ENCODE data around the gene SDHB.

SDHB gene

DNA sequence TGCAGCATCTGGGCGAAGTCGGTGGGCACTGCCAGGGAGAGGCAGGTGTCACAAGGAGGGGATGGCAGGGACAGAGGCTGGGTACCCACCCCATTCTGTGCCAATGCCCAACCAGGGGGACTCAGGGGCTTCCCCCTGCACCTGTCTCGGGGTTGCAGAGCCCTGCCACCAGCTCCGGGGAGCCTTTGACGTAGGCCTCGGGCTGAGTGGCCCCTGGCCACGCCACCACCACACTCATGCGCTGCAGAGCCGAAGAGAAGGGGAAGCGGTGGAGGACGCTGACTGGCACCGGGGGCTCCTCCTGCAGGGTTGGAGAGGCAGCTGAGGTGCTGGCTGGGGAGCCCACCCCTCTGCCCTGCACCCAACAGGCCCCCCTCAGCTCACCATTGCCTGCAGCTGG is 61.7 kb downstream of the SDHB start:
- Histone ChIP-seq H3K4me3 (ENCODE audit: low read depth, low read length, poor library complexity, severe bottlenecking) (no peak overlapping the region), H3K4me1 (ENCODE audit: insufficient read depth, low read length, severe bottlenecking) (no peaks in the 10 kb centered on the region), H3K4me2 (ENCODE audit: low read length) (no peak overlapping the region), H3K36me3 (ENCODE audit: insufficient read depth, low read length) (no peaks in the 10 kb centered on the region; the same call in 1 of the 2 replicates), H3K9ac (ENCODE audit: low read length) (no peak overlapping the region), H2AFZ (ENCODE audit: low read length) (no peak overlapping the region), H3K27me3 (ENCODE audit: insufficient read depth, low read length) (no peaks in the 10 kb centered on the region), H4K20me1 (ENCODE audit: insufficient read depth, low read length) (no peaks in the 10 kb centered on the region), H3K79me2 (ENCODE audit: insufficient read depth, low read length) (no peaks in the 10 kb centered on the region), H3K9me2 (ENCODE audit: low read depth, low read length) (no peaks in the 10 kb centered on the region), H3F3A (ENCODE audit: insufficient read depth, low read length) (no peaks in the 10 kb centered on the region), H3K27ac (ENCODE audit: low read depth, low read length, poor library complexity, severe bottlenecking) (no peak overlapping the region), H3K9me3 (ENCODE audit: low read length) (no peaks in the 10 kb centered on the region)
- TF ChIP-seq, protein P1, sequence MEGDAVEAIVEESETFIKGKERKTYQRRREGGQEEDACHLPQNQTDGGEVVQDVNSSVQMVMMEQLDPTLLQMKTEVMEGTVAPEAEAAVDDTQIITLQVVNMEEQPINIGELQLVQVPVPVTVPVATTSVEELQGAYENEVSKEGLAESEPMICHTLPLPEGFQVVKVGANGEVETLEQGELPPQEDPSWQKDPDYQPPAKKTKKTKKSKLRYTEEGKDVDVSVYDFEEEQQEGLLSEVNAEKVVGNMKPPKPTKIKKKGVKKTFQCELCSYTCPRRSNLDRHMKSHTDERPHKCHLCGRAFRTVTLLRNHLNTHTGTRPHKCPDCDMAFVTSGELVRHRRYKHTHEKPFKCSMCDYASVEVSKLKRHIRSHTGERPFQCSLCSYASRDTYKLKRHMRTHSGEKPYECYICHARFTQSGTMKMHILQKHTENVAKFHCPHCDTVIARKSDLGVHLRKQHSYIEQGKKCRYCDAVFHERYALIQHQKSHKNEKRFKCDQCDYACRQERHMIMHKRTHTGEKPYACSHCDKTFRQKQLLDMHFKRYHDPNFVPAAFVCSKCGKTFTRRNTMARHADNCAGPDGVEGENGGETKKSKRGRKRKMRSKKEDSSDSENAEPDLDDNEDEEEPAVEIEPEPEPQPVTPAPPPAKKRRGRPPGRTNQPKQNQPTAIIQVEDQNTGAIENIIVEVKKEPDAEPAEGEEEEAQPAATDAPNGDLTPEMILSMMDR (IDR thresholded peaks at IDR 0.05; ENCODE audit: low read length), result no peak
- TF ChIP-seq EZH2 (IDR thresholded peaks at IDR 0.05; ENCODE audit: borderline replicate concordance, low read length), result no peak

DNA sequence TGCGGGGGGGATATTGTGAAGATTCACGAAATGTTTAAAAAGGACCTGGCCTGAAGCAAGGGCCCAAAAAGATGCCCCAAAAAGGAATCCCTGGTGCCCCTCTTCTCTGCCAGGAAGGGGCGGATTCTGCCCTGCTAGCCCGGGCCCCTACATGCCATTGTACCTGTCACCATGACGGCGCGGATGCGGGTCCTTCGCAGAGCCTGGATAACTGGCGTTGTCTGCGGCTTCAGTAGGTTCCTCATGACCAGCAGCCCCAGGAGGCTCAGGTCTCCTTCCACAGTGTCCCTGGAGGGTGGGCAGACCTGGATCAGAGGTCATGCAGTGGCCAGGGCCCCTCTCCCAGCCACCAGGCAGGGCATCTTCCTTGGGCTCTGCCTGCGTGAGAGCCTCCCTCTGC is 62.3 kb downstream of the SDHB start:
- no peak overlapping the region for H3K9ac ChIP-seq (ENCODE audit: low read length)

DNA sequence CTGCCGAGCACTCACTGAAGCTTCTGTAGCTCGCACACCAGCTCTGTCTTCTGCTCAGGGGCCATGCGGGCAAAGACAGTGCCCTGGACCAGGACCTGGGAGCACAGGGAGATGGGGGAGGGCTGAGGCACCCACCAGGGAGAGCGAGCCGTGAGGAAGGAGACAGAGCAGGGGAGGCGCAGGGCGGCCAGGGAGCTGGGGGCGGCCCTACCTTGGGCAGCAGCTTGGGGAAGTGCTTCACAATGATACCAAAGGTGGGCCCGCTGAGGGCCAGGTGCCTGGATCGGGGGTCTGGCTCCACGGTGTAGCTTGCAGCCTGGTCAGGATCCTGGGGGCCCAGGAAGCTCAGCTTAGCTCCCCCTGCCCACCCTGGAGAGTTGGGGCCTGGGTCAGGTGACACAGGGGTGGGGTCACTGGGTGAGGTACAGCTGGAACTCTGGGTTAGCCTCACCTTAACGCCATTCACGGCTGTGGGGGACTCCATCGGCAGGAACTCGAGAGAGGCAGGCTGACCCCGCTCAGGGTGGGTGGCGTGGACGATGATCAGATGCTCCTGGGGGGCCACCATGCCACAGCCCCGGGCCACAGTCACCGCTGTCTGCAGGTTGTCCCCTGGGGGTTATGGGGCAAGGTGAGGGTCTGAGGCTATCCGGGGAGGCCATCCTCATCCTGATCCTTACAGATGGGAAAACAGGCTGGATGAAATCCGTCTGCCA is 64.0 kb downstream of the SDHB start:
- no peaks in the 10 kb centered on the region; the same call in 1 of the 2 replicates for H3K36me3 ChIP-seq (ENCODE audit: insufficient read depth, low read length)

More for the DNA sequence above, 62.3 kb downstream of the SDHB start:
- Histone ChIP-seq H3K79me2 (ENCODE audit: insufficient read depth, low read length) (no peaks in the 10 kb centered on the region), H3K27ac (ENCODE audit: low read depth, low read length, poor library complexity, severe bottlenecking) (no peak overlapping the region), H3K27me3 (ENCODE audit: insufficient read depth, low read length) (no peaks in the 10 kb centered on the region), H3K4me1 (ENCODE audit: insufficient read depth, low read length, severe bottlenecking) (no peaks in the 10 kb centered on the region), H2AFZ (ENCODE audit: low read length) (no peak overlapping the region), H3K4me2 (ENCODE audit: low read length) (no peak overlapping the region), H4K20me1 (ENCODE audit: insufficient read depth, low read length) (no peaks in the 10 kb centered on the region), H3K4me3 (ENCODE audit: low read depth, low read length, poor library complexity, severe bottlenecking) (no peak overlapping the region), H3K9me2 (ENCODE audit: low read depth, low read length) (no peaks in the 10 kb centered on the region), H3F3A (ENCODE audit: insufficient read depth, low read length) (no peaks in the 10 kb centered on the region), H3K36me3 (ENCODE audit: insufficient read depth, low read length) (no peaks in the 10 kb centered on the region; the same call in 1 of the 2 replicates), H3K9me3 (ENCODE audit: low read length) (no peaks in the 10 kb centered on the region)
- no peak for TF ChIP-seq EZH2 (IDR thresholded peaks at IDR 0.05; ENCODE audit: borderline replicate concordance, low read length)
- TF ChIP-seq, protein P1 (IDR thresholded peaks at IDR 0.05; ENCODE audit: low read length), result no peak

More for the DNA sequence above, 64.0 kb downstream of the SDHB start:
- TF ChIP-seq EZH2 (IDR thresholded peaks at IDR 0.05; ENCODE audit: borderline replicate concordance, low read length), result no peak
- TF ChIP-seq, protein P1 (IDR thresholded peaks at IDR 0.05; ENCODE audit: low read length), result no peak
- no peaks in the 10 kb centered on the region for H4K20me1 ChIP-seq (ENCODE audit: insufficient read depth, low read length)
- no peak overlapping the region for H3K4me2 ChIP-seq (ENCODE audit: low read length)
- no peak overlapping the region for H2AFZ ChIP-seq (ENCODE audit: low read length)
- H3K9me2 ChIP-seq (ENCODE audit: low read depth, low read length), result no peaks in the 10 kb centered on the region
- H3K27ac ChIP-seq (ENCODE audit: low read depth, low read length, poor library complexity, severe bottlenecking), result no peak overlapping the region
- H3K27me3 ChIP-seq (ENCODE audit: insufficient read depth, low read length), result no peaks in the 10 kb centered on the region
- H3K79me2 ChIP-seq (ENCODE audit: insufficient read depth, low read length), result no peaks in the 10 kb centered on the region
- no peak overlapping the region for H3K4me3 ChIP-seq (ENCODE audit: low read depth, low read length, poor library complexity, severe bottlenecking)
- no peaks in the 10 kb centered on the region for H3K9me3 ChIP-seq (ENCODE audit: low read length)
- H3F3A ChIP-seq (ENCODE audit: insufficient read depth, low read length), result no peaks in the 10 kb centered on the region
- H3K4me1 ChIP-seq (ENCODE audit: insufficient read depth, low read length, severe bottlenecking), result no peaks in the 10 kb centered on the region
- H3K9ac ChIP-seq (ENCODE audit: low read length), result no peak overlapping the region
